IMR-90 (cell line): Measurements from ENCODE around the gene PLEKHA4. TPM values are rescaled to one million over a fixed set of nuclear protein-coding genes. Genes with fewer than 3 reads are reported as not detected.
A peak's percentile ranks its signal among the peaks of the same experiment; 100 is the strongest.

Source experiments
- ATAC-seq: fragments of 200-7000 bp; cut with Tn5 transposase; 2 replicates; pipeline ENCODE4 v1.9.1; 2020; ENCODE audit warnings: low read depth, mild to moderate bottlenecking, moderate library complexity
- BruUV-seq: library from RNA; stranded (reverse); fragments of 400-500 nt; replicated peaks from 2 replicates; lab custom pipeline; 2021; lab: Mats Ljungman, UMichigan
- CTCF ChIA-PET: fragments of 300-600 bp; formaldehyde crosslinking; extraction: SDS; loops from one replicate; lab custom pipeline; 2021; ENCODE audit warnings: antibody characterized with exemption; lab: Yijun Ruan, JAX
- POLR2A ChIA-PET: fragments of 300-600 bp; sonication (Branson Sonifier 250); formaldehyde crosslinking; loops from one replicate; lab custom pipeline; 2022; ENCODE audit warnings: antibody characterized with exemption; ENCODE audit not compliant: unreplicated experiment; lab: Charles Lee
- DNase-seq: peaks from one replicate; pipeline ENCODE4 v3.0.0; 2013
- H2AFZ ChIP-seq: replicated peaks from 2 replicates; pipeline ENCODE3; 2013; ENCODE audit warnings: low read length, mild to moderate bottlenecking; ENCODE audit not compliant: poor library complexity
- H2AK5ac ChIP-seq: 2 replicates; pipeline ENCODE4 v1.6.1; 2013; ENCODE audit warnings: low read depth, low read length, inconsistent platforms
- H2AK9ac ChIP-seq: replicated peaks from 2 replicates; pipeline ENCODE3; 2013; ENCODE audit warnings: mild to moderate bottlenecking, low read depth, low read length, moderate library complexity; ENCODE audit not compliant: poor library complexity
- H2BK120ac ChIP-seq: 2 replicates; pipeline ENCODE4 v1.6.1; 2013; ENCODE audit warnings: low read depth, low read length, inconsistent platforms
- H2BK15ac ChIP-seq: 3 replicates; pipeline ENCODE4 v1.6.1; 2013; ENCODE audit warnings: low read depth, low read length, inconsistent platforms
- H2BK20ac ChIP-seq: 2 replicates; pipeline ENCODE4 v1.6.1; 2013; ENCODE audit warnings: low read depth, mild to moderate bottlenecking, inconsistent platforms, low read length, moderate library complexity
- H2BK5ac ChIP-seq: 2 replicates; pipeline ENCODE4 v1.6.1; 2013; ENCODE audit warnings: mild to moderate bottlenecking, low read depth, low read length, inconsistent platforms; ENCODE audit not compliant: poor library complexity, severe bottlenecking
- H3K14ac ChIP-seq: replicated peaks from 2 replicates; pipeline ENCODE4 v1.6.1; 2013; ENCODE audit warnings: low read depth, low read length, inconsistent platforms
- H3K18ac ChIP-seq: 2 replicates; pipeline ENCODE4 v1.6.1; 2013; ENCODE audit warnings: low read depth, low read length, control low read depth
- H3K23ac ChIP-seq: 2 replicates; pipeline ENCODE4 v1.6.1; 2013; ENCODE audit warnings: low read depth, low read length, inconsistent platforms
- H3K27ac ChIP-seq: 2 replicates; pipeline ENCODE4 v1.5.1; 2013; ENCODE audit warnings: mild to moderate bottlenecking, control low read depth, low read length; ENCODE audit not compliant: insufficient read depth
- H3K27me3 ChIP-seq: 2 replicates; pipeline ENCODE4 v1.6.1; 2013; ENCODE audit warnings: low read length; ENCODE audit not compliant: control insufficient read depth, insufficient read depth
- H3K36me3 ChIP-seq: 2 replicates; pipeline ENCODE4 v1.6.1; 2013; ENCODE audit warnings: low read length, mixed read lengths; ENCODE audit not compliant: control insufficient read depth, insufficient read depth
- H3K4ac ChIP-seq: 2 replicates; pipeline ENCODE4 v1.6.1; 2013; ENCODE audit warnings: low read depth, low read length, inconsistent platforms
- H3K4me1 ChIP-seq: 2 replicates; pipeline ENCODE4 v1.6.1; 2013; ENCODE audit warnings: low read length, mixed read lengths; ENCODE audit not compliant: control insufficient read depth, insufficient read depth
- H3K4me2 ChIP-seq: 2 replicates; pipeline ENCODE4 v1.6.1; 2013; ENCODE audit warnings: low read depth, mild to moderate bottlenecking, control low read depth, low read length, moderate library complexity
- H3K4me3 ChIP-seq: 2 replicates; pipeline ENCODE4 v1.5.1; 2013; ENCODE audit warnings: low read depth, mild to moderate bottlenecking, control low read depth, low read length, moderate library complexity; ENCODE audit not compliant: insufficient read depth
- H3K56ac ChIP-seq: 2 replicates; pipeline ENCODE4 v1.6.1; 2013; ENCODE audit warnings: low read length, inconsistent platforms; ENCODE audit not compliant: insufficient read depth; ENCODE audit errors: extremely low read depth
- H3K79me1 ChIP-seq, 2 experiments: 2 replicates each; pipeline ENCODE4 v1.6.1; 2013; ENCODE audit warnings: low read length in 2 of 2, inconsistent platforms in 1 of 2, low read depth in 1 of 2
- H3K9ac ChIP-seq: 2 replicates; pipeline ENCODE4 v1.6.1; 2013; ENCODE audit warnings: low read depth, low read length, control low read depth
- H3K9me1 ChIP-seq: 2 replicates; pipeline ENCODE4 v1.6.1; 2013; ENCODE audit warnings: low read length, inconsistent platforms; ENCODE audit not compliant: insufficient read depth
- H3K9me3 ChIP-seq: 2 replicates; pipeline ENCODE4 v1.6.1; 2013; ENCODE audit warnings: low read length; ENCODE audit not compliant: control insufficient read depth, insufficient read depth
- H4K20me1 ChIP-seq: 2 replicates; pipeline ENCODE4 v1.6.1; 2013; ENCODE audit warnings: low read length, inconsistent platforms; ENCODE audit not compliant: insufficient read depth
- H4K5ac ChIP-seq: 2 replicates; pipeline ENCODE4 v1.6.1; 2013; ENCODE audit warnings: mild to moderate bottlenecking, low read depth, low read length, control low read depth
- H4K8ac ChIP-seq, 2 experiments: 2 replicates each; pipeline ENCODE4 v1.6.1; 2013; ENCODE audit warnings: low read depth in 2 of 2, low read length in 2 of 2, control low read depth in 1 of 2, inconsistent platforms in 1 of 2
- H4K91ac ChIP-seq: 2 replicates; pipeline ENCODE4 v1.6.1; 2013; ENCODE audit warnings: low read depth, low read length, inconsistent platforms; ENCODE audit not compliant: insufficient read depth
- BHLHE40 ChIP-seq: fragments of 150-350 bp; IDR thresholded peaks from 2 replicates; pipeline ENCODE4 v1.6.1; 2016; ENCODE audit warnings: mild to moderate bottlenecking, low read depth, low read length
- CEBPB ChIP-seq: IDR thresholded peaks from 2 replicates; pipeline ENCODE4 v1.6.1; 2012; ENCODE audit warnings: low read depth, low read length, improper control_type of control experiment
- CHD1 ChIP-seq: IDR thresholded peaks from 2 replicates; pipeline ENCODE4 v1.6.1; 2012; ENCODE audit warnings: low read depth, low read length, improper control_type of control experiment
- FOS ChIP-seq: fragments of 150-350 bp; IDR thresholded peaks from 2 replicates; pipeline ENCODE4 v1.6.1; 2016; ENCODE audit warnings: low read depth, low read length
- MAFK ChIP-seq: IDR thresholded peaks from 2 replicates; pipeline ENCODE4 v1.6.1; 2012; ENCODE audit warnings: low read depth, low read length, improper control_type of control experiment
- MAZ ChIP-seq: IDR thresholded peaks from 2 replicates; pipeline ENCODE4 v1.6.1; 2012; ENCODE audit warnings: low read depth, mild to moderate bottlenecking, low read length, improper control_type of control experiment, moderate library complexity, borderline replicate concordance
- NFE2L2 ChIP-seq: fragments of 150-350 bp; IDR thresholded peaks from 2 replicates; pipeline ENCODE4 v1.6.1; 2016; ENCODE audit warnings: low read depth, mild to moderate bottlenecking, low read length
- POLR2A ChIP-seq: IDR thresholded peaks from 2 replicates; pipeline ENCODE4 v1.6.1; 2012; ENCODE audit warnings: mild to moderate bottlenecking, low read depth, low read length
- RAD21 ChIP-seq: IDR thresholded peaks from 2 replicates; pipeline ENCODE4 v1.6.1; 2012; ENCODE audit warnings: low read length, improper control_type of control experiment
- USF2 ChIP-seq: fragments of 150-350 bp; IDR thresholded peaks from 2 replicates; pipeline ENCODE4 v1.6.1; 2017; ENCODE audit warnings: mild to moderate bottlenecking, antibody characterized with exemption, low read length, low read depth
- WGBS, 2 experiments: methylation state at CpG; one replicate each; pipeline versions ENCODE4 v1.1.5 to v1.1.7; 2013; ENCODE audit warnings: missing lambda C conversion rate in 2 of 2; ENCODE audit not compliant: insufficient read length in 1 of 2; ENCODE audit errors: extremely low coverage in 2 of 2; 5-methylcytosine and 5-hydroxymethylcytosine counted together
- dilution Hi-C: fragments of 300-500 bp; cut with HindIII; formaldehyde crosslinking; loops from one replicate; pipeline ENCODE4 v1.14.3; 2018; ENCODE audit warnings: low sequenced_read_pairs; ENCODE audit not compliant: unreplicated experiment
- in situ Hi-C: fragments of 300-500 bp; cut with MboI; formaldehyde crosslinking; loops from 3 replicates; pipeline ENCODE4 v1.14.3; 2019; ENCODE audit warnings: low sequenced_read_pairs, inconsistent platforms, mixed read lengths
- intact Hi-C: fragments of 100-400 bp; cut with micrococcal nuclease; formaldehyde crosslinking; loops from 2 replicates; pipeline ENCODE4 v1.10.0; 2022
- polyA plus RNA-seq, 3 experiments: library from polyadenylated mRNA; depleted of rRNA; stranded (reverse); fragments of >200 nt; gene quantifications; 2 replicates each; pipeline ENCODE4 v1.2.3, GENCODE V29; 2012; ENCODE audit warnings: low replicate concordance in 1 of 3
- total RNA-seq: library from RNA; depleted of rRNA; stranded (reverse); fragments of >200 nt; gene quantifications from 2 replicates; pipeline ENCODE4 v1.2.3, GENCODE V29; 2012
- TF ChIP-seq, protein P1 (sequence below): conservative IDR thresholded peaks from 2 replicates; pipeline ENCODE4 v1.5.1; 2012; ENCODE audit warnings: mild to moderate bottlenecking, low read depth, low read length, improper control_type of control experiment
- TF ChIP-seq, protein P2 (sequence below): fragments of 150-350 bp; IDR thresholded peaks from 2 replicates; pipeline ENCODE4 v1.6.1; 2016; ENCODE audit warnings: low read depth, mild to moderate bottlenecking, low read length, moderate library complexity, borderline replicate concordance

Gene PLEKHA4
- total and polyA plus RNA-seq, 2 of the 4 experiments (the other 2 are of a cell fraction), result 4.5 to 14.4 TPM

DNA sequence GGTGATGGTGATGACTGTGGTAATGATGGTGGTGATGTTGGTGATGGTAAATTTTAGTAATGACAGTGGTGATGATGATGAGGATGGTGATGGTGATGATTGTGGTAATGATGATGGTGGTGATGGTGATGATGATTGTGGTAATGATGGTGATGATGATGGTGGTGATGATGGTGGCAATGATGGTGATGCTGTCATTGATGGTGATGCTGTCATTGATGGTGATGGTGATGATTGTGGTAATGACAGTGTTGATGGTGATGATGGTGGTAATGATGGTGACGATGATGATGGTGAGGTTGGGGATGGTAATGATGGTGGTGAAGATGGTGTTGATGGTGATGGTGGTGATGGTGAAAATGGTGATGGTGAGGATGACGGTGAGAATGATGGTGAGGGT lies 45.9 kb downstream of the PLEKHA4 start:
- peak overlapping the region; percentile 54 for H2BK5ac ChIP-seq
- H3K18ac ChIP-seq, result no peak overlapping the region
- H3K4me2 ChIP-seq, result no peak overlapping the region
- peaks cover 3% of the 10 kb centered on the region; the same call in 1 of the 2 replicates for H3K4me1 ChIP-seq
- no peak overlapping the region for H3K27ac ChIP-seq
- POLR2A ChIA-PET, result no interaction called here
- no peaks in the 10 kb centered on the region for H4K20me1 ChIP-seq
- H3K36me3 ChIP-seq, result peaks cover 6% of the 10 kb centered on the region
- H2AK5ac ChIP-seq, result peak overlapping the region; percentile 67; the same call in 1 of the 2 replicates
- H3K9me1 ChIP-seq, result no peaks in the 10 kb centered on the region
- H3K4ac ChIP-seq, result no peak overlapping the region
- H3K79me1 ChIP-seq, result no peaks in the 10 kb centered on the region
- no peak overlapping the region for H3K56ac ChIP-seq
- H3K23ac ChIP-seq, result no peak overlapping the region
- no peak overlapping the region for H3K4me3 ChIP-seq
- DNase-seq, result no peak
- no peaks in the 10 kb centered on the region for H3K9me3 ChIP-seq
- H2AFZ ChIP-seq, result no peak overlapping the region
- ATAC-seq, result no peak
- intact Hi-C loops, result no loop called here
- H3K27me3 ChIP-seq, result no peaks in the 10 kb centered on the region
- CTCF ChIA-PET, result no interaction called here
- H4K5ac ChIP-seq, result no peak overlapping the region
- H2BK15ac ChIP-seq, result no peak overlapping the region
- in situ Hi-C loops, result no loop called here
- H4K91ac ChIP-seq, result no peak overlapping the region
- no peak overlapping the region for H3K9ac ChIP-seq
- WGBS, 2 experiments, result 90 to 100% methylated on average over 1 to 2 of the region's 2 CpGs
- dilution Hi-C loops, result no loop called here
- H3K14ac ChIP-seq, result no peak overlapping the region
- H2BK20ac ChIP-seq, result no peak overlapping the region
- BruUV-seq, result no TSS peak
- no peak for TF ChIP-seq RAD21
- no peak for TF ChIP-seq USF2
- no peak for TF ChIP-seq MAFK
- no peak for TF ChIP-seq FOS
- TF ChIP-seq, protein P1, sequence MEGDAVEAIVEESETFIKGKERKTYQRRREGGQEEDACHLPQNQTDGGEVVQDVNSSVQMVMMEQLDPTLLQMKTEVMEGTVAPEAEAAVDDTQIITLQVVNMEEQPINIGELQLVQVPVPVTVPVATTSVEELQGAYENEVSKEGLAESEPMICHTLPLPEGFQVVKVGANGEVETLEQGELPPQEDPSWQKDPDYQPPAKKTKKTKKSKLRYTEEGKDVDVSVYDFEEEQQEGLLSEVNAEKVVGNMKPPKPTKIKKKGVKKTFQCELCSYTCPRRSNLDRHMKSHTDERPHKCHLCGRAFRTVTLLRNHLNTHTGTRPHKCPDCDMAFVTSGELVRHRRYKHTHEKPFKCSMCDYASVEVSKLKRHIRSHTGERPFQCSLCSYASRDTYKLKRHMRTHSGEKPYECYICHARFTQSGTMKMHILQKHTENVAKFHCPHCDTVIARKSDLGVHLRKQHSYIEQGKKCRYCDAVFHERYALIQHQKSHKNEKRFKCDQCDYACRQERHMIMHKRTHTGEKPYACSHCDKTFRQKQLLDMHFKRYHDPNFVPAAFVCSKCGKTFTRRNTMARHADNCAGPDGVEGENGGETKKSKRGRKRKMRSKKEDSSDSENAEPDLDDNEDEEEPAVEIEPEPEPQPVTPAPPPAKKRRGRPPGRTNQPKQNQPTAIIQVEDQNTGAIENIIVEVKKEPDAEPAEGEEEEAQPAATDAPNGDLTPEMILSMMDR, result no peak
- no peak for TF ChIP-seq BHLHE40
- no peak for TF ChIP-seq NFE2L2
- TF ChIP-seq MAZ, result no peak
- TF ChIP-seq POLR2A, result no peak
- TF ChIP-seq CHD1, result no peak
- TF ChIP-seq CEBPB, result no peak
- TF ChIP-seq, protein P2, sequence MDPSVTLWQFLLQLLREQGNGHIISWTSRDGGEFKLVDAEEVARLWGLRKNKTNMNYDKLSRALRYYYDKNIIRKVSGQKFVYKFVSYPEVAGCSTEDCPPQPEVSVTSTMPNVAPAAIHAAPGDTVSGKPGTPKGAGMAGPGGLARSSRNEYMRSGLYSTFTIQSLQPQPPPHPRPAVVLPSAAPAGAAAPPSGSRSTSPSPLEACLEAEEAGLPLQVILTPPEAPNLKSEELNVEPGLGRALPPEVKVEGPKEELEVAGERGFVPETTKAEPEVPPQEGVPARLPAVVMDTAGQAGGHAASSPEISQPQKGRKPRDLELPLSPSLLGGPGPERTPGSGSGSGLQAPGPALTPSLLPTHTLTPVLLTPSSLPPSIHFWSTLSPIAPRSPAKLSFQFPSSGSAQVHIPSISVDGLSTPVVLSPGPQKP, result no peak
- no peak overlapping the region for H2AK9ac ChIP-seq
- H4K8ac ChIP-seq, result no peak overlapping the region
- no peak overlapping the region for H2BK120ac ChIP-seq
